Neutrophil (primary cell): Measurements from ENCODE around the gene LRRFIP1.

Experiments used
- H3K27ac ChIP-seq: fragments of 200-600 bp; sonication (generic); 2 replicates; pipeline ENCODE4 v1.5.1; 2016; ENCODE audit warnings: mild to moderate bottlenecking, moderate library complexity
- H3K27me3 ChIP-seq: fragments of 200-600 bp; sonication (generic); 2 replicates; pipeline ENCODE4 v1.6.0; 2016; ENCODE audit warnings: mild to moderate bottlenecking
- H3K36me3 ChIP-seq: fragments of 200-600 bp; sonication (generic); 2 replicates; pipeline ENCODE4 v1.5.1; 2017
- H3K4me1 ChIP-seq, 2 experiments: fragments of 200-600 bp in 1 of 2; sonication (generic) in 1 of 2; 1 replicate in 1 of 2; 2 replicates in 1 of 2; pipeline versions ENCODE4 v1.5.1 to v1.6.1; 2013 to 2016; ENCODE audit warnings: low read depth in 1 of 2, low read length in 1 of 2, mild to moderate bottlenecking in 1 of 2, moderate library complexity in 1 of 2; ENCODE audit not compliant: control insufficient read depth in 1 of 2, insufficient read depth in 1 of 2
- H3K4me3 ChIP-seq, 2 experiments: fragments of 200-600 bp in 1 of 2; sonication (generic) in 1 of 2; 1 replicate in 1 of 2; 2 replicates in 1 of 2; pipeline ENCODE4 v1.5.1; 2013 to 2016; ENCODE audit warnings: low read depth in 1 of 2, low read length in 1 of 2, mild to moderate bottlenecking in 1 of 2, moderate library complexity in 1 of 2
- H3K9me3 ChIP-seq: fragments of 200-600 bp; sonication (generic); 2 replicates; pipeline ENCODE4 v1.5.1; 2016
- CTCF ChIP-seq: fragments of 200-600 bp; sonication (generic); IDR thresholded peaks from 2 replicates; pipeline ENCODE4 v1.5.1; 2016; ENCODE audit warnings: antibody characterized with exemption

Gene LRRFIP1

DNA sequence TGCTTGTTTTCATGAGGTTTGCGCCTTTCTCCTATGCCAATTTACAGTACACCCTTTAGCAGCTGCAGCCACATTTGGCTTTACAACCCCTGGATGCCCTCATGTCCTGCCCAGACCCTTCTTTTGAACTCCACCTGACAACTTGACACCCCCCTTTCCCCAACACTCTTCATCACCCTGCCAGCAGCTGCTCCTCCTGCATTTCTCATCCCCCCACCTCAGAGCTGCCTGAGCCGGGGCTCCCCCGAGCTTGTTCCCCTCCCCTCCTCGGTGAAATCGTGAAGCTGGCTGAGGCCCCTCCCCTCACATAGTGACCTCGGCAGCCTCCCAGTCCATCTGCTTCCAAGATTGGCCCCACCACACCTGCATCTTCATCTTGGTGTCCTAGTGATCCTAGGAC lies 40.5 kb downstream of the LRRFIP1 start:
- no peak overlapping the region for H3K4me3 ChIP-seq

DNA sequence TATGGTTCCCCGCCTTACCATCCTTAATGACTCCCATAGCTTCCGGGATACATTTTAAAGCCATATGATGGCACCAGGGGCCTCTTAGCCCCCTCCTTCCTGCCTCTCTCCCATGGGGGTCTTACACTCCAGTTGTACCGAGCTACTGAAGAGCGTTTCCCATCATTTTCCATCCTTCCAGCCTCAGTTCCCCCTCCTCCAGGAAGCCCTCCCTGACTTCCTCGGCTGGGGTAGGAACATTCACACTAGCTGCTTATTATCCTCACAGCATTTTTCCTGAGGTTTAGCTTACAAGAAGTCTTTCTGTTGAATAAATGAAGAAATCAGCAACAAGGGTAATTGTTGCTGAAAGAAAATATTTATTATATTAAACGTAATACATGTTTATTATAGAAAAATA lies 41.1 kb downstream of the LRRFIP1 start:
- Histone ChIP-seq H3K9me3 (no peaks in the 10 kb centered on the region), H3K36me3 (no peaks in the 10 kb centered on the region), H3K27me3 (peaks cover 10% of the 10 kb centered on the region), H3K4me1 (peaks cover 8 to 10% of the 10 kb centered on the region in 2 experiments), H3K4me3 (no peak overlapping the region), H3K27ac (no peak overlapping the region)
- TF ChIP-seq CTCF, result no peak

More for the DNA sequence above, 40.5 kb downstream of the LRRFIP1 start:
- no peak for TF ChIP-seq CTCF
- Histone ChIP-seq H3K9me3 (no peaks in the 10 kb centered on the region), H3K36me3 (no peaks in the 10 kb centered on the region), H3K27ac (no peak overlapping the region), H3K4me1 (peaks cover 5 to 6% of the 10 kb centered on the region in 2 experiments), H3K27me3 (peaks cover 10% of the 10 kb centered on the region)

DNA sequence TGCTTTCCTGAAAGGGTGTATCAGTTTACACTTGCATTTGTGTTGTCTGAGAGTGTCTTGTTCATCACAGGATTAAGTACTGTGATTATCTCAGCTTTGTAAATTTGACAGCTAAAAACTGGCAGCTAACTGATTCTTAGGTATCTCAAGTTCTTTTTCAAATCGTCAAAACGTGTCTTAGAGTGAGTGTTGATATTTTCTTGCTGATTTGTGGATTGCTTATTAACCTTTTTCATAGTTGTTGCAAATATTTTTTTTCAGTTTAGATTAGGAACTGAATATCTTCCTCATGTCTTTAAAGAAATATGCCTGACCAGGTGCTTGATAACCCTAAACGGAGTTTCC lies 41.9 kb downstream of the LRRFIP1 start:
- Histone ChIP-seq H3K4me1 (peaks cover 16 to 18% of the 10 kb centered on the region in 2 experiments), H3K27me3 (peaks cover 7% of the 10 kb centered on the region), H3K36me3 (no peaks in the 10 kb centered on the region), H3K4me3 (no peak overlapping the region), H3K27ac (no peak overlapping the region), H3K9me3 (no peaks in the 10 kb centered on the region)
- TF ChIP-seq CTCF, result no peak

- Histone ChIP-seq H3K9me3 (no peaks in the 10 kb centered on the region), H3K27me3 (peaks cover 5% of the 10 kb centered on the region), H3K4me1 (peaks cover 21 to 24% of the 10 kb centered on the region in 2 experiments), H3K36me3 (no peaks in the 10 kb centered on the region), H3K27ac (no peak overlapping the region), H3K4me3 (no peak overlapping the region)
- TF ChIP-seq CTCF, result no peak
These were observed 42.4 kb downstream of the LRRFIP1 start for GRCh38 chr2:237669628-237670392.

- no peak for TF ChIP-seq CTCF
- Histone ChIP-seq H3K27ac (no peak overlapping the region), H3K4me1 (peaks cover 30 to 32% of the 10 kb centered on the region in 2 experiments)
These were observed 43.3 kb downstream of the LRRFIP1 start for GRCh38 chr2:237670641-237671040.

More at GRCh38 chr2:237670641-237671040, 43.3 kb downstream of the LRRFIP1 start:
- no peak overlapping the region for H3K4me3 ChIP-seq
- H3K27me3 ChIP-seq, result peaks cover 2% of the 10 kb centered on the region
- no peaks in the 10 kb centered on the region for H3K36me3 ChIP-seq
- no peaks in the 10 kb centered on the region for H3K9me3 ChIP-seq
